Activated CD4-positive, alpha-beta T cell treated with anti-CD3 and anti-CD28 coated beads for 36 hours (primary cell): ENCODE data around the gene ADGRG3. TPM values are rescaled to one million over a fixed set of nuclear protein-coding genes. Genes with fewer than 3 reads are reported as not detected.

ENCODE experiments used
- ATAC-seq: fragments of 200-7000 bp; cut with Tn5 transposase; one replicate; pipeline ENCODE4 v1.10.0; 2021; ENCODE audit warnings: mild to moderate bottlenecking, moderate library complexity
- CTCF ChIA-PET: fragments of 350-600 bp; sonication (Branson Sonifier 250); formaldehyde crosslinking; loops from one replicate; lab custom pipeline; 2021; ENCODE audit warnings: antibody characterized with exemption; lab: Charles Lee
- POLR2A ChIA-PET: fragments of 350-600 bp; sonication (Branson Sonifier 250); formaldehyde crosslinking; loops from one replicate; lab custom pipeline; 2021; ENCODE audit warnings: antibody characterized with exemption, inconsistent platforms; lab: Charles Lee
- DNase-seq: peaks from one replicate; pipeline ENCODE4 v3.0.0-alpha.2; 2020
- H3K27ac Mint-ChIP-seq: one replicate; pipeline ENCODE4 v1.8.0; 2021; ENCODE audit warnings: mixed read lengths
- H3K27me3 Mint-ChIP-seq: one replicate; pipeline ENCODE4 v1.8.0; 2021; ENCODE audit warnings: mixed read lengths
- H3K36me3 Mint-ChIP-seq: one replicate; pipeline ENCODE4 v1.8.0; 2021; ENCODE audit warnings: low read depth, mixed read lengths
- H3K4me1 Mint-ChIP-seq: one replicate; pipeline ENCODE4 v1.8.0; 2021; ENCODE audit warnings: mixed read lengths
- H3K4me3 Mint-ChIP-seq: one replicate; pipeline ENCODE4 v1.8.0; 2021; ENCODE audit warnings: mild to moderate bottlenecking, moderate library complexity, mixed read lengths
- H3K9me3 Mint-ChIP-seq: one replicate; pipeline ENCODE4 v1.8.0; 2021; ENCODE audit warnings: low read depth, mixed read lengths
- intact Hi-C, 2 experiments: fragments of 100-400 bp; cut with DNase I in 1 of 2; cut with micrococcal nuclease in 1 of 2; formaldehyde crosslinking; loops; one replicate each; pipeline versions ENCODE4 v1.14.2 to v1.15.1; 2022 to 2024; cut with DNase I, micrococcal nuclease
- total RNA-seq, 2 experiments: library from RNA; stranded (reverse); gene quantifications; one replicate each; pipeline ENCODE4 v1.2.3, GENCODE V29; 2021

Gene ADGRG3
- total RNA-seq, 2 experiments from 2014 or later: not detected

- Mint-ChIP-seq H3K4me3 (no peak overlapping the region), H3K27ac (no peak overlapping the region), H3K9me3 (no peaks in the 10 kb centered on the region), H3K36me3 (no peaks in the 10 kb centered on the region), H3K4me1 (no peaks in the 10 kb centered on the region), H3K27me3 (no peaks in the 10 kb centered on the region)
- DNase-seq: no peak
- ChIA-PET POLR2A (no interaction called here), CTCF (interaction anchor here (0.5 to 0.6 kb wide), 2 partner anchors 30 to 761 kb away, joined by 3 to 4 read pairs; no protein-coding TSS in a partner anchor)
- ATAC-seq: no peak
- intact Hi-C loops: no loop called here
Measured at GRCh38 chr16:57679016-57679415, 10.9 kb downstream of the ADGRG3 start.

- H3K4me3 Mint-ChIP-seq: no peak overlapping the region
- CTCF ChIA-PET: interaction anchor here (1.5 kb wide), 1 partner anchor 92 kb away, joined by 3 read pairs; no protein-coding TSS in a partner anchor
- no peaks in the 10 kb centered on the region for H3K27me3 Mint-ChIP-seq
- no peaks in the 10 kb centered on the region for H3K36me3 Mint-ChIP-seq
- intact Hi-C loops: no loop called here
- no peaks in the 10 kb centered on the region for H3K9me3 Mint-ChIP-seq
- H3K4me1 Mint-ChIP-seq: no peaks in the 10 kb centered on the region
- POLR2A ChIA-PET: no interaction called here
- ATAC-seq (no peak), DNase-seq (no peak)
- no peak overlapping the region for H3K27ac Mint-ChIP-seq
Measured at GRCh38 chr16:57679767-57680482, 11.8 kb downstream of the ADGRG3 start.

GRCh38 chr16:57680842-57681375 is 12.8 kb downstream of the ADGRG3 start:
- CTCF ChIA-PET: interaction anchor here (0.7 to 1.5 kb wide), 2 partner anchors 13 to 93 kb away, joined by 3 read pairs; no protein-coding TSS in a partner anchor

GRCh38 chr16:57681950-57682728 is 14.0 kb downstream of the ADGRG3 start:
- ATAC-seq (no peak), DNase-seq (no peak)
- POLR2A ChIA-PET: no interaction called here
- H3K4me3 Mint-ChIP-seq: no peak overlapping the region
- H3K9me3 Mint-ChIP-seq: no peaks in the 10 kb centered on the region
- no peaks in the 10 kb centered on the region for H3K36me3 Mint-ChIP-seq
- H3K27me3 Mint-ChIP-seq: no peaks in the 10 kb centered on the region
- intact Hi-C loops: no loop called here
- no peaks in the 10 kb centered on the region for H3K4me1 Mint-ChIP-seq
- no peak overlapping the region for H3K27ac Mint-ChIP-seq
- CTCF ChIA-PET: interaction anchor here (0.6 to 1.5 kb wide), 3 partner anchors 94 to 225 kb away, joined by 3 read pairs; no protein-coding TSS in a partner anchor

More at GRCh38 chr16:57680842-57681375, 12.8 kb downstream of the ADGRG3 start:
- Mint-ChIP-seq H3K36me3 (no peaks in the 10 kb centered on the region), H3K4me3 (no peak overlapping the region), H3K27ac (no peak overlapping the region), H3K27me3 (no peaks in the 10 kb centered on the region), H3K9me3 (no peaks in the 10 kb centered on the region), H3K4me1 (no peaks in the 10 kb centered on the region)
- ATAC-seq (no peak), DNase-seq (no peak)
- POLR2A ChIA-PET: no interaction called here
- intact Hi-C loops: no loop called here

GRCh38 chr16:57682809-57683635 is 14.9 kb downstream of the ADGRG3 start:
- Mint-ChIP-seq H3K9me3 (no peaks in the 10 kb centered on the region), H3K27me3 (no peaks in the 10 kb centered on the region), H3K4me3 (no peak overlapping the region), H3K4me1 (no peaks in the 10 kb centered on the region), H3K27ac (no peak overlapping the region), H3K36me3 (no peaks in the 10 kb centered on the region)
- ATAC-seq (no peak), DNase-seq (no peak)
- intact Hi-C loops: no loop called here
- ChIA-PET POLR2A (no interaction called here), CTCF (interaction anchor here (0.6 kb wide), 1 partner anchor 224 kb away, joined by 3 read pairs; no protein-coding TSS in a partner anchor)

GRCh38 chr16:57683636-57684545 is 15.8 kb downstream of the ADGRG3 start:
- Mint-ChIP-seq H3K4me1 (no peaks in the 10 kb centered on the region), H3K27ac (no peak overlapping the region), H3K9me3 (no peaks in the 10 kb centered on the region), H3K4me3 (no peak overlapping the region), H3K36me3 (no peaks in the 10 kb centered on the region), H3K27me3 (no peaks in the 10 kb centered on the region)
- CTCF ChIA-PET: interaction anchor here (0.7 kb wide), 1 partner anchor 107 kb away, joined by 3 read pairs; no protein-coding TSS in a partner anchor
- DNase-seq (no peak), ATAC-seq (no peak)
- intact Hi-C loops: no loop called here
- POLR2A ChIA-PET: no interaction called here

GRCh38 chr16:57684626-57685358 is 16.7 kb downstream of the ADGRG3 start:
- POLR2A ChIA-PET: interaction anchor here (1.1 kb wide), 1 partner anchor 201 kb away, joined by 5 read pairs; no protein-coding TSS in a partner anchor
- H3K27me3 Mint-ChIP-seq: no peaks in the 10 kb centered on the region
- DNase-seq (no peak), ATAC-seq (no peak)
- CTCF ChIA-PET: no interaction called here
- H3K4me1 Mint-ChIP-seq: peaks cover 7% of the 10 kb centered on the region
- no peaks in the 10 kb centered on the region for H3K36me3 Mint-ChIP-seq
- no peak overlapping the region for H3K27ac Mint-ChIP-seq
- intact Hi-C loops: no loop called here
- no peak overlapping the region for H3K4me3 Mint-ChIP-seq
- no peaks in the 10 kb centered on the region for H3K9me3 Mint-ChIP-seq

GRCh38 chr16:57685633-57686032 is 17.5 kb downstream of the ADGRG3 start:
- intact Hi-C loops: no loop called here

GRCh38 chr16:57686577-57686976 is 18.5 kb downstream of the ADGRG3 start:
- H3K9me3 Mint-ChIP-seq: no peaks in the 10 kb centered on the region
- H3K4me3 Mint-ChIP-seq: no peak overlapping the region
- intact Hi-C loops: no loop called here
- peaks cover 13% of the 10 kb centered on the region for H3K4me1 Mint-ChIP-seq
- ATAC-seq (no peak), DNase-seq (no peak)
- no peaks in the 10 kb centered on the region for H3K27me3 Mint-ChIP-seq
- POLR2A ChIA-PET: interaction anchor here (0.7 kb wide), 1 partner anchor 235 kb away, joined by 3 read pairs; no protein-coding TSS in a partner anchor
- CTCF ChIA-PET: interaction anchor here (0.6 kb wide), 1 partner anchor 534 kb away, joined by 5 read pairs; no protein-coding TSS in a partner anchor
- H3K27ac Mint-ChIP-seq: no peak overlapping the region
- H3K36me3 Mint-ChIP-seq: no peaks in the 10 kb centered on the region

More at GRCh38 chr16:57685633-57686032, 17.5 kb downstream of the ADGRG3 start:
- Mint-ChIP-seq H3K27me3 (no peaks in the 10 kb centered on the region), H3K36me3 (no peaks in the 10 kb centered on the region), H3K4me3 (no peak overlapping the region), H3K4me1 (peaks cover 13% of the 10 kb centered on the region), H3K27ac (no peak overlapping the region), H3K9me3 (no peaks in the 10 kb centered on the region)
- CTCF ChIA-PET: no interaction called here
- DNase-seq (no peak), ATAC-seq (no peak)
- POLR2A ChIA-PET: interaction anchor here (1.1 kb wide), 1 partner anchor 201 kb away, joined by 5 read pairs; no protein-coding TSS in a partner anchor
